Hepatocyte (in vitro differentiated cells): Measurements from ENCODE around the gene DLEU7.

Experiments used
- CTCF ChIP-seq: fragments of 200-600 bp; sonication (generic); IDR thresholded peaks from 2 replicates; pipeline ENCODE4 v1.5.1; 2016; ENCODE audit warnings: antibody characterized with exemption, mild to moderate bottlenecking; ENCODE audit not compliant: poor library complexity
- EZH2 ChIP-seq: fragments of 200-600 bp; sonication (generic); IDR thresholded peaks from 2 replicates; pipeline ENCODE4 v1.6.1; 2016; ENCODE audit warnings: antibody characterized with exemption, mild to moderate bottlenecking, borderline replicate concordance

GRCh38 chr13:50843257-50844083, at the start of gene DLEU7:
- TF ChIP-seq CTCF (no peak), EZH2 (no peak)
